Heart right ventricle (tissue), 16 donors: ENCODE results near the gene HVCN1. TPM values are rescaled to one million over a fixed set of nuclear protein-coding genes. Genes with fewer than 3 reads are reported as not detected.
A peak's percentile ranks its signal among the peaks of the same experiment; 100 is the strongest.
"Not testable (repeated sequence)": the region's sequence is repeated elsewhere in the genome, so short reads cannot be mapped to it uniquely, and the experiment has no call there.

ENCODE experiments used
- ATAC-seq, 8 donors: fragments of 200-7000 bp; cut with Tn5 transposase; one replicate each; pipeline ENCODE4 v1.9.1; 2020; ENCODE audit warnings: mild to moderate bottlenecking in 8 of 8, moderate library complexity in 8 of 8, moderate number of reproducible peaks in 1 of 8
- DNase-seq, 2 donors: peaks; one replicate each; pipeline ENCODE4 v3.0.0-alpha.2; 2020
- H3K27ac ChIP-seq, 10 donors: fragments of 200-600 bp; sonication (generic) in 2 of 10; one replicate each; pipeline versions ENCODE4 v1.5.0 to v1.8.0; 2020 to 2022; ENCODE audit warnings: mild to moderate bottlenecking in 3 of 10
- H3K27me3 ChIP-seq, 7 donors: fragments of 200-600 bp; one replicate each; pipeline ENCODE4 v1.8.0; 2021 to 2022; ENCODE audit warnings: mild to moderate bottlenecking in 2 of 7
- H3K36me3 ChIP-seq, 9 donors: fragments of 200-600 bp; sonication (generic) in 1 of 9; one replicate each; pipeline versions ENCODE4 v1.5.0 to v1.8.0; 2020 to 2022; ENCODE audit warnings: mild to moderate bottlenecking in 2 of 9
- H3K4me1 ChIP-seq, 9 donors: fragments of 200-600 bp; sonication (generic) in 1 of 9; one replicate each; pipeline versions ENCODE4 v1.5.0 to v1.8.0; 2020 to 2022; ENCODE audit warnings: mild to moderate bottlenecking in 4 of 9
- H3K4me3 ChIP-seq, 10 donors: fragments of 200-600 bp; sonication (generic) in 2 of 10; one replicate each; pipeline versions ENCODE4 v1.5.0 to v1.8.0; 2020 to 2022; ENCODE audit warnings: mild to moderate bottlenecking in 7 of 10, moderate library complexity in 2 of 10
- H3K9me3 ChIP-seq, 11 donors: fragments of 200-600 bp in 10 of 11; sonication (generic) in 2 of 11; one replicate each; pipeline versions ENCODE4 v1.5.0 to v1.8.0; 2013 to 2022; ENCODE audit warnings: mild to moderate bottlenecking in 2 of 11, control low read depth in 1 of 11, moderate library complexity in 1 of 11
- WGBS, 2 donors: extraction: QIAGEN DNeasy Blood & Tissue Kit; methylation state at CpG; one replicate each; pipeline ENCODE4 v1.1.7; 2013; ENCODE audit warnings: inconsistent platforms in 1 of 2; 5-methylcytosine and 5-hydroxymethylcytosine counted together
- intact Hi-C, 10 donors: fragments of 100-400 bp; cut with DNase I; formaldehyde crosslinking; loops; one replicate each; pipeline versions ENCODE4 v1.11.1 to v1.14.2; 2022
- polyA plus RNA-seq, 2 donors: library from polyadenylated mRNA; stranded (reverse); fragments of 200-250 nt; gene quantifications; one replicate each; pipeline ENCODE4 v1.2.3, GENCODE V29; 2013
- total RNA-seq, 10 donors: library from RNA; stranded (reverse); fragmentation: NEBNext Ultra II Directional in 3 of 10; extraction: Animal tissue kit (Norgen Biotek cat#: 25700) in 3 of 10; gene quantifications; one replicate each; pipeline versions ENCODE4 v1.2.1 to v1.2.4, GENCODE V29; 2021 to 2023
- TF ChIP-seq, protein P1 (sequence below), 9 donors: fragments of 200-600 bp; sonication (generic) in 2 of 9; IDR thresholded peaks; one replicate each; pipeline versions ENCODE4 v1.5.0 to v1.8.0; 2021 to 2022; ENCODE audit warnings: antibody characterized with exemption in 9 of 9, mild to moderate bottlenecking in 5 of 9, moderate library complexity in 1 of 9
- donor health status: Arrhythmogenic right ventricular cardiomyopathy.
- donor health status: ischemic (EF 13 %, LVEDD 7.1; RV severe dilation, severe dysfunction).
- donor health status: healthy with polysubstance abuse.
- donor health status: DM: no; HTN: yes; CAD: no.
- donor health status: DM: no; HTN: no; CAD: no.
- donor health status: ischemic (EF 25% LVEDD 6.9; RV normal size, moderate dysfunction).
- donor health status: ischemic (EF 25% LVEDD 5.7; RV mildly dilated, moderate dysfunction).
- donor health status: healthy.
- donor health status: DM: yes; HTN: yes; CAD: no.
- donor health status: Ischemic cardiomyopathy.
- donor health status: ischemic (EF 35%, LVEDD 5.7; RV mildly dilated, moderate dysfunction).
- donor health status: nonischemic (EF 11% LVEDD 7.7; RV severe dilation, severe dysfunction).
- donor health status: DM: yes; HTN: yes; CAD: no.
- donor health status: PGD.
- donor health status: ischemic (EF 29% LVEDD 5.4; RV normal size, mild dysfunction).
- donor health status: nonischemic (EF 23%, LVEDD 6.1; RV moderate dilation, normal function).

Gene HVCN1
- total and polyA plus RNA-seq, 12 donors: 5.1 to 74.1 (median 10.9) TPM

DNA sequence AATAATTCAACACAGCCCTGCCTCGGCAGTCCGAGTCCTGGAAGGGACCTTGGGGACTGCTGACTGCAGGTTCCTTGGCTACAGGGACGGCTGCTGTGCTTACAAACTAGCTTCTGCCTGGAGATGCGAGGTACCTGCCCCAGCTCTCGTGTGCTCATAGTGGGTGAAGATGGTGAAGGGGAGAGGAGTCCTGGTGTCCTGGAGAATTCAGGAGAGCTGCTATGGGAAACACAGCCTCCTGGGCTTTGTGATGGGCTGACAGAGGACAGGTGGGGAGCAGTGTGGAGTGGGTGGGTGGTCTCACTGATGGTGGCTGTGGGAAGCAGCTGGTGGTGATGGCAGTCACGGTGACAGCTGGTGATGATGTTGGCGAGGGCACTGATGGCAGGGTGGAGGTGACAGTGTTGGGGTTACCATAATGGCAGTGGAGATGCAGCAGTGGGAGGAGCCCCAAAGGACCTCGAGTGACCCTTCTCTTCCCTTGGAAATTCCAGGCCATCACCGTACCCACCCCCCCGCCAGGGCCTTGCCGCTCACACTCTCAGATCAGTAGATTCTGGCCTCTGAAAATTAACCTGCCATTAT is 32.8 kb downstream of the HVCN1 start:
- Histone ChIP-seq H3K4me3 (no peak overlapping the region), H3K27me3 (no peaks in the 10 kb centered on the region), H3K9me3 (no peaks in the 10 kb centered on the region), H3K4me1 (peaks cover 0 to 12% (median under 1%) of the 10 kb centered on the region in 9 donors), H3K36me3 (peaks cover 0 to 88% (median 14%) of the 10 kb centered on the region in 9 donors), H3K27ac (no peak overlapping the region)
- WGBS, 2 donors: 89 to 92% methylated on average over 11 of the region's 11 CpGs
- no peak for ATAC-seq
- intact Hi-C loops: no loop called here
- TF ChIP-seq, protein P1, sequence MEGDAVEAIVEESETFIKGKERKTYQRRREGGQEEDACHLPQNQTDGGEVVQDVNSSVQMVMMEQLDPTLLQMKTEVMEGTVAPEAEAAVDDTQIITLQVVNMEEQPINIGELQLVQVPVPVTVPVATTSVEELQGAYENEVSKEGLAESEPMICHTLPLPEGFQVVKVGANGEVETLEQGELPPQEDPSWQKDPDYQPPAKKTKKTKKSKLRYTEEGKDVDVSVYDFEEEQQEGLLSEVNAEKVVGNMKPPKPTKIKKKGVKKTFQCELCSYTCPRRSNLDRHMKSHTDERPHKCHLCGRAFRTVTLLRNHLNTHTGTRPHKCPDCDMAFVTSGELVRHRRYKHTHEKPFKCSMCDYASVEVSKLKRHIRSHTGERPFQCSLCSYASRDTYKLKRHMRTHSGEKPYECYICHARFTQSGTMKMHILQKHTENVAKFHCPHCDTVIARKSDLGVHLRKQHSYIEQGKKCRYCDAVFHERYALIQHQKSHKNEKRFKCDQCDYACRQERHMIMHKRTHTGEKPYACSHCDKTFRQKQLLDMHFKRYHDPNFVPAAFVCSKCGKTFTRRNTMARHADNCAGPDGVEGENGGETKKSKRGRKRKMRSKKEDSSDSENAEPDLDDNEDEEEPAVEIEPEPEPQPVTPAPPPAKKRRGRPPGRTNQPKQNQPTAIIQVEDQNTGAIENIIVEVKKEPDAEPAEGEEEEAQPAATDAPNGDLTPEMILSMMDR (IDR thresholded peaks at IDR 0.05): no peak
- DNase-seq: no peak

DNA sequence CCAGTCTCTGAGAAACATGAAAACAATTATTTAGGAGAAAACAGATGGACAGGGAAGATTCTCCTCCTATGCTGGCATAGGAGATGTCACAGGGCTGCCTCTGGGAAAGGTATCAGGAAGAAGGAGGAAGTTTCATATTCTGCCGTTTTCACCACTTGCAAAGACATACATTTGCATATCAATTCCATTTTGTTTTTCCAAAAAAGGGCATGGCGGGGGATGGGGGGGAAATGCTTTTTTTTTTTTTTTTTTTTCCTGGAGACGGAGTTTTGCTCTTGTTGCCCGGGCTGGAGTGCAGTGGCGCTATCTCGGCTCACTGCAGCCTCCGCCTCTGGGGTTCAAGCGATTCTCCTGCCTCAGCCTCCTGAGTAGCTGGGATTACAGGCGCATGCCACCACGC is 34.7 kb downstream of the HVCN1 start:
- not testable (repeated sequence) for H3K4me3 ChIP-seq, ATAC-seq, H3K27me3 ChIP-seq, H3K9me3 ChIP-seq, DNase-seq, H3K27ac ChIP-seq
- Histone ChIP-seq H3K36me3 (peaks cover 0 to 92% (median 13%) of the 10 kb centered on the region in 9 donors), H3K4me1 (peaks cover 0 to 12% (median 0%) of the 10 kb centered on the region in 9 donors)
- 94 to 96% methylated on average over 10 of the region's 10 CpGs for WGBS, 2 donors
- intact Hi-C loops: loop anchor here in 1 of 10 donors (5.0 kb wide), 1 partner anchor 43 kb away; no protein-coding TSS in a partner anchor

DNA sequence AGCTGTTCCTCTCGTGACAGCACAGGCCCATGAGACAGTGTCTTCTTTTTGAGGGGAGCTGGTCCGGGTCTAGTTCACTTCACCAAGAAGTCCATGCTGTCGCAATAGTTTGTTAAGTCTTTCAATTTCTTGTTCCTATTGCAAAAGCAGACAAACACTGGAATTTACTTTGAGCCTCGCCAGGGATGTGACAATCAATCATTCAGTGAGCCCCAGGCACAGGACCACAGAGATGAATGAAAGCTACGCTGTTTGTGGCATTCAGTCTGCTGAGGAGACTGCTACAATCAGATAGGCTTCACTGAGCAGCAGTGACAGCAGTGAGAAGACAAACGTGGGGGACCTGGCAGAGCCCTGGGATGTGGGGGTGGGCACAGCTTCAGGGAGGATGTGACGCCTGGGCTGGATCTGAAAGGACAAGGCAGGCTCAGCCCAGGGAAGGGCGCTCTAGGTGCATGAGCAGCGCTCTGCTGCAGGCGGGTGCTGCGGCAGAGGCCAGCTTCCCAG is 39.5 kb downstream of the HVCN1 start:
- Histone ChIP-seq H3K9me3 (no peaks in the 10 kb centered on the region), H3K27me3 (no peaks in the 10 kb centered on the region), H3K4me3 (no peak overlapping the region), H3K36me3 (peaks cover 0 to 90% (median 18%) of the 10 kb centered on the region in 9 donors), H3K4me1 (no peaks in the 10 kb centered on the region), H3K27ac (no peak overlapping the region)
- TF ChIP-seq, protein P1 (IDR thresholded peaks at IDR 0.05): no peak
- ATAC-seq (peak in 1 of 8 donors; percentile 10), DNase-seq (no peak)
- 85 to 87% methylated on average over 11 of the region's 11 CpGs for WGBS, 2 donors
- intact Hi-C loops: no loop called here

DNA sequence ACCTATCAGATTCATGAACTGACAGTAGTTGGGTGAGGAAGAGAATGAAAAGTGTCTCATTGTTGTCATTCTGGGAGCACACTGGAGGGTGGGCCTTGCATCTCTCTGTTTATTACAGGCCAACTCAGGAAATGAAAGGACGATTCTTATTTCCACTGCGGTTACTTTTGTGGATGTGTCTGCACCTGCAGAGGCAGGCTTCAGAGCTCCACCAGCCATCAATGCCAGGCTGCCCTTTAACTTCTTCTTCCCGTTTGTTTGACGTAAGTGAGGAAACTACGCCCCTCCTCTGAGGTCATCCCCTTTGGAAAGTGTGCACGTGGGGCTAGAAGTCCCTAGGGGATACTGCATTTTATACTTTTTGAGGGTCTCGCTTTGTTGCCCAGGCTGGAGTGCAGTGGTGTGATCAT is 41.3 kb downstream of the HVCN1 start:
- Histone ChIP-seq H3K4me3 (no peak overlapping the region), H3K27ac (peak overlapping the region in 1 of 10 donors; percentile 44), H3K36me3 (peaks cover 0 to 74% (median 18%) of the 10 kb centered on the region in 9 donors), H3K4me1 (peaks cover 0 to 9% (median 0%) of the 10 kb centered on the region in 9 donors), H3K27me3 (no peaks in the 10 kb centered on the region), H3K9me3 (no peaks in the 10 kb centered on the region)
- TF ChIP-seq, protein P1 (IDR thresholded peaks at IDR 0.05): no peak
- WGBS, 2 donors: 64 to 69% methylated on average over 7 of the region's 7 CpGs
- no peak for DNase-seq
- intact Hi-C loops: no loop called here
- peak in 2 of 8 donors; percentile 46 to 54 for ATAC-seq

DNA sequence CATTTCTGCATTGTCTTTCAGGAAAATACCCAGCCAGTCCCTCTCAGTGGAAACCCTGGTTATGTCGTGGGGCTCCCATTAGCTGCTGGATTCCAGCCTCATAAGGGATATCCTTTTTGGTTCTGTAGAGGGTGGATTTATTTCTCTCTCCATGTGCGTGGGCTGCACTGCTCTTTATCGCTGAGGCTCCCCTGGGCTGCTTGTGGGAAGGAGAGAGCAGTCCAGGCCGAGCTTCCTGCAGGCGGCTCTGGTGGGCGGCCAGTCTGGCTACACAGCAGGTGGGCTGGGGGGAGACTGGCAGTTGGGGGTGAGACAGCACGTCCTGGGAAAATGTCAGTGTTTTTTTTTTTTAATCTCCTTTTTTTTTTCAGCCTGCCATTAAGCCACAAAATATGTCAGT is 47.4 kb downstream of the HVCN1 start:
- Histone ChIP-seq H3K27me3 (no peaks in the 10 kb centered on the region), H3K36me3 (peaks cover 0 to 16% (median 0%) of the 10 kb centered on the region in 9 donors), H3K4me1 (peaks cover 6 to 42% (median 21%) of the 10 kb centered on the region in 9 donors), H3K27ac (peak overlapping the region in 7 of 10 donors; percentile 25 to 64 (median 43)), H3K9me3 (no peaks in the 10 kb centered on the region), H3K4me3 (no peak overlapping the region)
- TF ChIP-seq, protein P1 (IDR thresholded peaks at IDR 0.05): no peak
- intact Hi-C loops: loop anchor here in 2 of 10 donors (2.0 kb wide), 1 partner anchor 53 kb away; no protein-coding TSS in a partner anchor
- WGBS, 2 donors: 43% methylated on average over 7 of the region's 7 CpGs
- DNase-seq (peak in 1 of 2 donors; percentile 37), ATAC-seq (peak in 7 of 8 donors; percentile 19 to 76 (median 57))
